Measurements from ENCODE around the gene USP17L13.
"Not testable (repeated sequence)": the region's sequence is repeated elsewhere in the genome, so short reads cannot be mapped to it uniquely, and the experiment has no call there.

The USP17L13 gene, protein sequence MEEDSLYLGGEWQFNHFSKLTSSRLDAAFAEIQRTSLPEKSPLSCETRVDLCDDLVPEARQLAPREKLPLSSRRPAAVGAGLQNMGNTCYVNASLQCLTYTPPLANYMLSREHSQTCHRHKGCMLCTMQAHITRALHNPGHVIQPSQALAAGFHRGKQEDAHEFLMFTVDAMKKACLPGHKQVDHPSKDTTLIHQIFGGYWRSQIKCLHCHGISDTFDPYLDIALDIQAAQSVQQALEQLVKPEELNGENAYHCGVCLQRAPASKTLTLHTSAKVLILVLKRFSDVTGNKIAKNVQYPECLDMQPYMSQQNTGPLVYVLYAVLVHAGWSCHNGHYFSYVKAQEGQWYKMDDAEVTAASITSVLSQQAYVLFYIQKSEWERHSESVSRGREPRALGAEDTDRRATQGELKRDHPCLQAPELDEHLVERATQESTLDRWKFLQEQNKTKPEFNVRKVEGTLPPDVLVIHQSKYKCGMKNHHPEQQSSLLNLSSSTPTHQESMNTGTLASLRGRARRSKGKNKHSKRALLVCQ

DNA sequence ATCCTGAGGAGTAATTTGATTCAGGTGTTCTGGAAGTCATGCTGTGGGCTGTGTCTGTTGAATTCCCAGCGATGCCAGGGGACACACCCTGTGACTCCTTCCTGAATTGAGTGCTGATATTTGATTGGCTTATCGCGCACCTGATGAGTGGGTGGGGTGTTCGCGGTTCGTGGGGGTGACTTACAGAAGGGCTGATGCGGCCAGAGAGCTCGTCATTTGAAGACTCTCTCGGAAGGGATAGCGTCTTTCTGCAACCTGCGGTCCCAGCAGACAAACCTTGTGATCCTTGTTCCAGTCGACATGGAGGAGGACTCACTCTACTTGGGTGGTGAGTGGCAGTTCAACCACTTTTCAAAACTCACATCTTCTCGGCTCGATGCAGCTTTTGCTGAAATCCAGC lies at the start of gene USP17L13:
USP17L13 (plus strand) TSS at position 301 of the 400 bp plus-strand sequence; CDS start at position 301, 0 bp downstream.
- H3K9me3 Mint-ChIP-seq; DNase-seq; H3K36me3 Mint-ChIP-seq; ATAC-seq (replicated peaks); H3K27ac Mint-ChIP-seq; H3K4me3 Mint-ChIP-seq; H3K27me3 Mint-ChIP-seq; H3K4me1 Mint-ChIP-seq: not testable (repeated sequence)

DNA sequence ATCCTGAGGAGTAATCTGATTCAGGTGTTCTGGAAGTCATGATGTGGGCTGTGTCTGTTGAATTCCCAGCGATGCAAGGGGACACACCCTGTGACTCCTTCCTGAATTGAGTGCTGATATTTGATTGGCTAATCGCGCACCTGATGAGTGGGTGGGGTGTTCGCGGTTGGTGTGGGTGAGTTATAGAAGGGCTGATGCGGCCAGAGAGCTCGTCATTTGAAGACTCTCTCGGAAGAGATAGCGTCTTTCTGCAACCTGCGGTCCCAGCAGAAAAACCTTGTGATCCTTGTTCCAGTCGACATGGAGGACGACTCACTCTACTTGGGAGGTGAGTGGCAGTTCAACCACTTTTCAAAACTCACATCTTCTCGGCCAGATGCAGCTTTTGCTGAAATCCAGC lies 14.3 kb upstream of the USP17L13 start, which contains the start of gene USP17L10:
USP17L10 (plus strand) TSS at position 301 of the 400 bp plus-strand sequence; CDS start at position 301, 0 bp downstream.
- not testable (repeated sequence) for H3K4me1 Mint-ChIP-seq; ATAC-seq (replicated peaks); H3K36me3 Mint-ChIP-seq; H3K9me3 Mint-ChIP-seq; H3K27ac Mint-ChIP-seq; H3K4me3 Mint-ChIP-seq; DNase-seq; H3K27me3 Mint-ChIP-seq

DNA sequence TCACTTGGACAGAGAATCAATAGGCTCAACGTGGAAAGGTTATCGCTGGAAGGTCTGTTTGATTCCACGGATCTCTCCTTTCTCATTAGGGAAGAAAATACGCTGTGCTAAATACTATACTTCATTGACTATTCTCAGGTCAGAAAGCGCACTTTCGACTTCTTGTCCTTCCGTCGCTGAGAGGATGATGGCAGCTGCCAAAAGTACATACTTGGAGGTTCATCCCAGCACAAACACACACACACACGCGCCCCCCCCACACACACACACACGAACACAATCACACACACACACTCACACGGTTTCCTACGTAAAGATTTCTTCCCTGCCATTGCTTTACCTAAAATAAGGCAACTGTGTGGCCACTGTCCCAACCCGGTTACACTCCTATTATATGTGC lies 10.0 kb upstream of the USP17L13 start:
- not testable (repeated sequence) for ATAC-seq (replicated peaks); H3K4me1 Mint-ChIP-seq; H3K27me3 Mint-ChIP-seq; H3K9me3 Mint-ChIP-seq; H3K36me3 Mint-ChIP-seq; H3K27ac Mint-ChIP-seq; DNase-seq; H3K4me3 Mint-ChIP-seq

DNA sequence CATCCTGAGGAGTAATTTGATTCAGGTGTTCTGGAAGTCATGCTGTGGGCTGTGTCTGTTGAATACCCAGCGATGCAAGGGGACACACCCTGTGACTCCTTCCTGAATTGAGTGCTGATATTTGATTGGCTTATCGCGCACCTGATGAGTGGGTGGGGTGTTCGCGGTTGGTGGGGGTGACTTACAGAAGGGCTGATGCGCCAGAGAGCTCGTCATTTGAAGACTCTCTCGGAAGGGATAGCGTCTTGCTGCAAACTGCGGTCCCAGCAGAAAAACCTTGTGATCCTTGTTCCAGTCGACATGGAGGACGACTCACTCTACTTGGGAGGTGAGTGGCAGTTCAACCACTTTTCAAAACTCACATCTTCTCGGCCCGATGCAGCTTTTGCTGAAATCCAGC lies 9.6 kb upstream of the USP17L13 start, which contains the start of gene USP17L11:
USP17L11 (plus strand) TSS at position 301 of the 400 bp plus-strand sequence; CDS start at position 301, 0 bp downstream.
- not testable (repeated sequence) for H3K36me3 Mint-ChIP-seq; H3K4me3 Mint-ChIP-seq; H3K9me3 Mint-ChIP-seq; H3K27ac Mint-ChIP-seq; H3K27me3 Mint-ChIP-seq; DNase-seq; ATAC-seq (replicated peaks); H3K4me1 Mint-ChIP-seq

DNA sequence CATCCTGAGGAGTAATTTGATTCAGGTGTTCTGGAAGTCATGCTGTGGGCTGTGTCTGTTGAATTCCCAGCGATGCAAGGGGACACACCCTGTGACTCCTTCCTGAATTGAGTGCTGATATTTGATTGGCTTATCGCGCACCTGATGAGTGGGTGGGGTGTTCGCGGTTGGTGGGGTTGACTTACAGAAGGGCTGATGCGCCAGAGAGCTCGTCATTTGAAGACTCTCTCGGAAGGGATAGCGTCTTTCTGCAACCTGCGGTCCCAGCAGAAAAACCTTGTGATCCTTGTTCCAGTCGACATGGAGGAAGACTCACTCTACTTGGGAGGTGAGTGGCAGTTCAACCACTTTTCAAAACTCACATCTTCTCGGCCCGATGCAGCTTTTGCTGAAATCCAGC lies 4.8 kb upstream of the USP17L13 start, which contains the start of gene USP17L12:
USP17L12 (plus strand) TSS at position 301 of the 400 bp plus-strand sequence; CDS start at position 301, 0 bp downstream.
- H3K9me3 Mint-ChIP-seq: not testable (repeated sequence)

DNA sequence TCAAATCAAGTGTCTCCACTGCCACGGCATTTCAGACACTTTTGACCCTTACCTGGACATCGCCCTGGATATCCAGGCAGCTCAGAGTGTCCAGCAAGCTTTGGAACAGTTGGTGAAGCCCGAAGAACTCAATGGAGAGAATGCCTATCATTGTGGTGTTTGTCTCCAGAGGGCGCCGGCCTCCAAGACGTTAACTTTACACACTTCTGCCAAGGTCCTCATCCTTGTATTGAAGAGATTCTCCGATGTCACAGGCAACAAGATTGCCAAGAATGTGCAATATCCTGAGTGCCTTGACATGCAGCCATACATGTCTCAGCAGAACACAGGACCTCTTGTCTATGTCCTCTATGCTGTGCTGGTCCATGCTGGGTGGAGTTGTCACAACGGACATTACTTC lies 5.6 kb downstream of the USP17L13 start:
- H3K36me3 Mint-ChIP-seq; DNase-seq; ATAC-seq (replicated peaks); H3K4me1 Mint-ChIP-seq; H3K27ac Mint-ChIP-seq; H3K9me3 Mint-ChIP-seq; H3K27me3 Mint-ChIP-seq; H3K4me3 Mint-ChIP-seq: not testable (repeated sequence)

More for the DNA sequence above, 4.8 kb upstream of the USP17L13 start, which contains the start of gene USP17L12:
- not testable (repeated sequence) for H3K27me3 Mint-ChIP-seq; H3K4me3 Mint-ChIP-seq; ATAC-seq (replicated peaks); H3K4me1 Mint-ChIP-seq; DNase-seq; H3K36me3 Mint-ChIP-seq; H3K27ac Mint-ChIP-seq

- H3K27me3 Mint-ChIP-seq; H3K4me1 Mint-ChIP-seq; H3K27ac Mint-ChIP-seq; H3K36me3 Mint-ChIP-seq; H3K9me3 Mint-ChIP-seq; H3K4me3 Mint-ChIP-seq; ATAC-seq (replicated peaks); DNase-seq: not testable (repeated sequence)
These were observed 9.4 kb downstream of the USP17L13 start, which contains the start of gene USP17L15 for GRCh38 chr4:9234085-9234484. USP17L15 (plus strand) TSS chr4:9234385; CDS start chr4:9234385, 0 bp downstream.

GRCh38 chr4:9238461-9238860 lies 13.8 kb downstream of the USP17L13 start:
- H3K4me3 Mint-ChIP-seq; H3K27ac Mint-ChIP-seq; H3K36me3 Mint-ChIP-seq; ATAC-seq (replicated peaks); H3K27me3 Mint-ChIP-seq; DNase-seq; H3K4me1 Mint-ChIP-seq; H3K9me3 Mint-ChIP-seq: not testable (repeated sequence)

DNA sequence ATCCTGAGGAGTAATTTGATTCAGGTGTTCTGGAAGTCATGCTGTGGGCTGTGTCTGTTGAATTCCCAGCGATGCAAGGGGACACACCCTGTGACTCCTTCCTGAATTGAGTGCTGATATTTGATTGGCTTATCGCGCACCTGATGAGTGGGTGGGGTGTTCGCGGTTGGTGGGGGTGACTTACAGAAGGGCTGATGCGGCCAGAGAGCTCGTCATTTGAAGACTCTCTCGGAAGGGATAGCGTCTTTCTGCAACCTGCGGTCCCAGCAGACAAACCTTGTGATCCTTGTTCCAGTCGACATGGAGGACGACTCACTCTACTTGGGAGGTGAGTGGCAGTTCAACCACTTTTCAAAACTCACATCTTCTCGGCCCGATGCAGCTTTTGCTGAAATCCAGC lies 18.9 kb downstream of the USP17L13 start, which contains the start of gene USP17L17:
USP17L17 (plus strand) TSS at position 301 of the 400 bp plus-strand sequence; CDS start at position 301, 0 bp downstream.
- DNase-seq; ATAC-seq (replicated peaks); H3K27me3 Mint-ChIP-seq; H3K4me1 Mint-ChIP-seq; H3K27ac Mint-ChIP-seq; H3K36me3 Mint-ChIP-seq; H3K9me3 Mint-ChIP-seq; H3K4me3 Mint-ChIP-seq: not testable (repeated sequence)

GRCh38 chr4:9247953-9248680 lies 23.4 kb downstream of the USP17L13 start, which contains the start of gene USP17L18:
USP17L18 (plus strand) TSS chr4:9248630; CDS start chr4:9248630, 0 bp downstream.
- not testable (repeated sequence) for H3K4me1 Mint-ChIP-seq; H3K36me3 Mint-ChIP-seq; H3K4me3 Mint-ChIP-seq; H3K27me3 Mint-ChIP-seq; ATAC-seq (replicated peaks); DNase-seq; H3K9me3 Mint-ChIP-seq; H3K27ac Mint-ChIP-seq

GRCh38 chr4:9253078-9253477 lies 28.4 kb downstream of the USP17L13 start, which contains the start of gene USP17L19:
USP17L19 (plus strand) TSS chr4:9253378; CDS start chr4:9253378, 0 bp downstream.
- ATAC-seq (replicated peaks); H3K4me3 Mint-ChIP-seq; DNase-seq: not testable (repeated sequence)

GRCh38 chr4:9257824-9258223 lies 33.1 kb downstream of the USP17L13 start, which contains the start of gene USP17L20:
USP17L20 (plus strand) TSS chr4:9258124; CDS start chr4:9258124, 0 bp downstream.
- not testable (repeated sequence) for ATAC-seq (replicated peaks); H3K27me3 Mint-ChIP-seq; H3K4me3 Mint-ChIP-seq; H3K4me1 Mint-ChIP-seq; H3K9me3 Mint-ChIP-seq; DNase-seq; H3K36me3 Mint-ChIP-seq; H3K27ac Mint-ChIP-seq

More at GRCh38 chr4:9253078-9253477, 28.4 kb downstream of the USP17L13 start, which contains the start of gene USP17L19:
- H3K36me3 Mint-ChIP-seq, H3K9me3 Mint-ChIP-seq, H3K27me3 Mint-ChIP-seq, H3K27ac Mint-ChIP-seq, H3K4me1 Mint-ChIP-seq: not testable (repeated sequence)

GRCh38 chr4:9262572-9262971 lies 37.9 kb downstream of the USP17L13 start, which contains the start of gene USP17L21:
USP17L21 (plus strand) TSS chr4:9262872; CDS start chr4:9262872, 0 bp downstream.
- not testable (repeated sequence) for H3K4me1 Mint-ChIP-seq; DNase-seq; H3K27me3 Mint-ChIP-seq; H3K27ac Mint-ChIP-seq; H3K9me3 Mint-ChIP-seq; ATAC-seq (replicated peaks); H3K36me3 Mint-ChIP-seq; H3K4me3 Mint-ChIP-seq

DNA sequence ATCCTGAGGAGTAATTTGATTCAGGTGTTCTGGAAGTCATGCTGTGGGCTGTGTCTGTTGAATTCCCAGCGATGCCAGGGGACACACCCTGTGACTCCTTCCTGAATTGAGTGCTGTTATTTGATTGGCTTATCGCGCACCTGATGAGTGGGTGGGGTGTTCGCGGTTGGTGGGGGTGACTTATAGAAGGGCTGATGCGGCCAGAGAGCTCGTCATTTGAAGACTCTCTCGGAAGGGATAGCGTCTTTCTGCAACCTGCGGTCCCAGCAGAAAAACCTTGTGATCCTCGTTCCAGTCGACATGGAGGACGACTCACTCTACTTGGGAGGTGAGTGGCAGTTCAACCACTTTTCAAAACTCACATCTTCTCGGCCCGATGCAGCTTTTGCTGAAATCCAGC lies 42.6 kb downstream of the USP17L13 start, which contains the start of gene USP17L22:
USP17L22 (plus strand) TSS at position 301 of the 400 bp plus-strand sequence; CDS start at position 301, 0 bp downstream.
- H3K4me3 Mint-ChIP-seq; H3K36me3 Mint-ChIP-seq; H3K27me3 Mint-ChIP-seq; DNase-seq; H3K27ac Mint-ChIP-seq; H3K9me3 Mint-ChIP-seq; ATAC-seq (replicated peaks); H3K4me1 Mint-ChIP-seq: not testable (repeated sequence)

Measured in stimulated activated naive B cell treated with anti-CD40 and anti-IgM and Interleukin-4, amounts not matched to agents 10 μg/mL and 1 μg/mL and 100 μg/mL, for 72 hours (primary cell).